OCI-LY7 (cell line): ENCODE measurements around the gene PTPRM.

Experiments used
- EZH2phosphoT487 ChIP-seq: fragments of 200-600 bp; sonication (generic); IDR thresholded peaks from 2 replicates; pipeline ENCODE4 v1.6.1; 2018; ENCODE audit warnings: low read depth, borderline replicate concordance, mild to moderate bottlenecking, mixed run types, antibody characterized with exemption, low read length, moderate library complexity, mixed read lengths
- TF ChIP-seq, protein P1 (sequence below): fragments of 200-600 bp; sonication (generic); conservative IDR thresholded peaks from 2 replicates; pipeline ENCODE4 v1.5.1; 2014; ENCODE audit warnings: mild to moderate bottlenecking, antibody characterized with exemption, low read length, moderate library complexity, mixed read lengths

DNA sequence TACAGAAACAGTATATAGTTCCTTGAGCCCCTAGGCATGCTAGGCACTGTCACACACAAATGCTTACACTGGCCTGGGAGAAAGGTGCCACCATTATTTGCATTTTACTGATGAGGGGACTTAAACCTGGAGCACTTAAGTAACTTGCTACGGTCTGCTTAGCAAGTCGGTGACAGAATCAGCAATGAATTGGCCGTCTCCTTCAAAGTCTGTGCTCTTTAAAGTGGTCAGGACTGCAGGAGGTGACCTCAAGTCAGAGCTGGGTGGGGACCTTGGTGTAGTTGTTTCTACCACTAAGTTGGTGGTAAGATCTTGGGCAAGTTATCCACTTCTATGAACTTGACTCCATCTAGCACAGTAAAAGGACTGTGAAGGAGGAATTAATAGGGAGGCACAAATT, 34.8 kb downstream of the PTPRM start:
- TF ChIP-seq, protein P1, sequence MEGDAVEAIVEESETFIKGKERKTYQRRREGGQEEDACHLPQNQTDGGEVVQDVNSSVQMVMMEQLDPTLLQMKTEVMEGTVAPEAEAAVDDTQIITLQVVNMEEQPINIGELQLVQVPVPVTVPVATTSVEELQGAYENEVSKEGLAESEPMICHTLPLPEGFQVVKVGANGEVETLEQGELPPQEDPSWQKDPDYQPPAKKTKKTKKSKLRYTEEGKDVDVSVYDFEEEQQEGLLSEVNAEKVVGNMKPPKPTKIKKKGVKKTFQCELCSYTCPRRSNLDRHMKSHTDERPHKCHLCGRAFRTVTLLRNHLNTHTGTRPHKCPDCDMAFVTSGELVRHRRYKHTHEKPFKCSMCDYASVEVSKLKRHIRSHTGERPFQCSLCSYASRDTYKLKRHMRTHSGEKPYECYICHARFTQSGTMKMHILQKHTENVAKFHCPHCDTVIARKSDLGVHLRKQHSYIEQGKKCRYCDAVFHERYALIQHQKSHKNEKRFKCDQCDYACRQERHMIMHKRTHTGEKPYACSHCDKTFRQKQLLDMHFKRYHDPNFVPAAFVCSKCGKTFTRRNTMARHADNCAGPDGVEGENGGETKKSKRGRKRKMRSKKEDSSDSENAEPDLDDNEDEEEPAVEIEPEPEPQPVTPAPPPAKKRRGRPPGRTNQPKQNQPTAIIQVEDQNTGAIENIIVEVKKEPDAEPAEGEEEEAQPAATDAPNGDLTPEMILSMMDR = no peak
- TF ChIP-seq EZH2phosphoT487 = no peak
